Vagina (tissue), 2 donors: Measurements from ENCODE around the gene SEC22C.
"Not testable (repeated sequence)": the region's sequence is repeated elsewhere in the genome, so short reads cannot be mapped to it uniquely, and the experiment has no call there.

Experiments used
- CTCF ChIP-seq, 3 experiments: fragments of 450-650 bp in 2 of 3; fragments of 200-600 bp in 1 of 3; sonication (generic) in 1 of 3; IDR thresholded peaks; one replicate each; pipeline ENCODE4 v1.5.1; 2017 to 2019; ENCODE audit warnings: antibody characterized with exemption in 3 of 3, mild to moderate bottlenecking in 2 of 3, moderate library complexity in 2 of 3
- POLR2A ChIP-seq, 2 donors: fragments of 450-650 bp; IDR thresholded peaks; one replicate each; pipeline ENCODE4 v1.6.1; 2017; ENCODE audit warnings: antibody characterized with exemption in 2 of 2, mild to moderate bottlenecking in 2 of 2, moderate library complexity in 2 of 2
- POLR2AphosphoS5 ChIP-seq, 2 donors: sonication (generic); formaldehyde crosslinking; IDR thresholded peaks; one replicate each; pipeline ENCODE4 v1.9.0; 2017; ENCODE audit warnings: antibody characterized with exemption in 2 of 2, mild to moderate bottlenecking in 2 of 2, low read depth in 1 of 2; ENCODE audit not compliant: insufficient read depth in 1 of 2

DNA sequence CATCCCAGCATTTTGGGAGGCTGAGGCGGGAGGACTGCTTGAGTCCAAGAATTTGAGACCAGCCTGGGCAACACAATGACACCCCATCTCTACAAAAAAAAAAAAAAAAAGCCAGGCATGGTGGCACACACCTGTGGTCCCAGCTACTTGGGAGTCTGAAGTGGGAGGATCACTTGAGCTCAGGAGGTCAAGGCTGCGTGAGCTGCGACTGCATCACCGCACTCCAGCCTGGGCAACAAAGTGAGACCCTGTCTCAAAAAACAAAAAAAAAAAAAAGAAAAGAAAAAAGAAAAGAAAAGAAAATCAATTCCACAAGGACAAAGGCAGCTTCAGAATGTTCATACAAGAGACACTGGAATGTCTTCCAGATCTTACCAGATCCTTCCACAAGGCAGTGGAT is 2.4 kb downstream of the SEC22C start:
- not testable (repeated sequence) for TF ChIP-seq CTCF (IDR thresholded peaks at IDR 0.05); POLR2A (IDR thresholded peaks at IDR 0.05); POLR2AphosphoS5 (IDR thresholded peaks at IDR 0.05; ENCODE audit: insufficient read depth in 1 of 2, low read depth in 1 of 2)
